Measurements from ENCODE around the gene RNF220.

GRCh38 chr1:44613941-44614340 lies 208.9 kb downstream of the RNF220 start:
- no peak for TF ChIP-seq GATA2 (IDR thresholded peaks at IDR 0.05; ENCODE audit: low read depth, low read length)
- no peak for TF ChIP-seq GATA3 (IDR thresholded peaks at IDR 0.05; ENCODE audit: low read depth, low read length)

Measured in SH-SY5Y (cell line).